ENCODE measurements around the gene ZNF662. TPM values are rescaled to one million over a fixed set of nuclear protein-coding genes. Genes with fewer than 3 reads are reported as not detected.

ZNF662 gene
- total RNA-seq, 4 donors from 2014 or later, result 8.5 to 14.2 (median 9.8) TPM

DNA sequence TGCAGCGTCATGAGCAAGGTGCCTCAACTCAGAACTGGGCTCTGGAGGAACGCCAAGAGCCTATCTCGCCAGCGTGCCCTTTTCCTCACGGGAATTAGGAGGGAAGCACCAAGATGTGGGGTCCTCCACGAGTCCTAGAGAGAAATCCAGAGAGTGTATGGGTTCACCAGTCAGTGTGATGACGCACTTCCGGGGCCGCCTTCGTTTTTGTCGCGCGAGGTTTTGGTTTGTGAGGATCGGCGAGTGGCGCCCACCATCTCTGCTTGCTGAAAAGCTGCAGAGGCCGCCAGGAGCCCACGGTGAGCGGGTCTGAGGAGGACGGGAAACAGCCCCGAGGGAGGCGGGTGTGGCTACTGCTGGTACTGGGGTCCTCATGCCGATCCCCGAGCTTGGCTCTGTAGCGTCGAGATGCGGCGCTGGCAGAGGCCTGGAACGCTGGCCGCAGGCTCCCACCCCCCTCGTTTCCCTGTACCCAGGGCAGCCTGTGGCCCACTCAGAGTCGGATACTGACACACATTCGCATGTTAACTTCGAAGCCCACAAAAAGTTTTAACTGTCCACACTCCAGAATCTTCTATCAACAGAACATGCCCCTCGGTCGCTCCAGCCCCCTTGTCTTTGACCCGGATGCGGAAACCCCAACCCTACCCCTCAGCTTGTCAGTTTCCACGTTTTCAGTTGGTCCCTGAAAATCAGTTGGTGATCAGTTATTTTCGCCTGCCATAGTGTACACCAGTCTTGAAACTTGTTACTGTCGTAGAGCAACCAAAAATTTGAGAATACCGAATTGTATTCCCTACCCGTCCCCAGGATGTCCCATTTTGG lies 30.4 kb downstream of the ZNF662 start:
- intact Hi-C loops (cut with DNase I), result no loop called here
- no peaks in the 10 kb centered on the region for H3K4me1 ChIP-seq
- peak overlapping the region in 1 of 3 donors; percentile 27 for H3K4me3 ChIP-seq (replicated peaks in 1 of 3)
- H3K36me3 ChIP-seq, result no peaks in the 10 kb centered on the region
- no peak overlapping the region for H3K27ac ChIP-seq
- DNase-seq, result peak; percentile 33 to 59
- no peaks in the 10 kb centered on the region for H3K27me3 ChIP-seq
- H3K9me3 ChIP-seq, result no peaks in the 10 kb centered on the region
- TF ChIP-seq POLR2A (IDR thresholded peaks at IDR 0.05) (no peak), CTCF (IDR thresholded peaks at IDR 0.05) (no peak)
- 59 to 77% methylated on average over 41 to 42 of the region's 43 CpGs for WGBS, 2 donors

GRCh38 chr3:42937334-42937733 lies 31.4 kb downstream of the ZNF662 start:
- no peaks in the 10 kb centered on the region for H3K9me3 ChIP-seq
- no peak overlapping the region for H3K27ac ChIP-seq
- no peaks in the 10 kb centered on the region for H3K4me1 ChIP-seq
- H3K36me3 ChIP-seq, result no peaks in the 10 kb centered on the region
- intact Hi-C loops (cut with DNase I), result no loop called here
- WGBS, 2 donors, result 96 to 97% methylated on average over 3 of the region's 3 CpGs
- H3K4me3 ChIP-seq (replicated peaks in 1 of 3), result no peak overlapping the region
- no peaks in the 10 kb centered on the region for H3K27me3 ChIP-seq
- TF ChIP-seq POLR2A (IDR thresholded peaks at IDR 0.05) (no peak), CTCF (IDR thresholded peaks at IDR 0.05) (no peak)
- no peak for DNase-seq

DNA sequence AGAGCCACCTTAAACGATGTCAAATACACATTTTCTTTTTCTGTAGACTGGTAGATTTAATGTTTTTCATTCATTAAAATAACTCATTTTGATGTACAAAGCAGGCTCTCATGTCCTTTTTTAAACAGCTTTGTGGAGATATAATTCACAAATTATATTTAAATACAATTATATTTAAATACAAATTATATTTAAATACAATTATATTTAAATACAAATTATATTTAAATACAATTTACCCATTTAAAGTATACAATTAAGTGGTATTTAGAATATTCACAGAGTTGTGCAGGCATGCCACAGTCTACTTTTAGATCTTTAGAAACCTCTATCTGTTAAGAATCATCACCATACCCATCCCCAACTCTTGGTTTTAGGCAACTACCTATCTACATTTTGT lies 36.8 kb downstream of the ZNF662 start:
- TF ChIP-seq CTCF (IDR thresholded peaks at IDR 0.05) (no peak), POLR2A (IDR thresholded peaks at IDR 0.05) (no peak)
- no peaks in the 10 kb centered on the region for H3K9me3 ChIP-seq
- intact Hi-C loops (cut with DNase I), result no loop called here
- no peak overlapping the region for H3K4me3 ChIP-seq (replicated peaks in 1 of 3)
- no peaks in the 10 kb centered on the region for H3K36me3 ChIP-seq
- no peaks in the 10 kb centered on the region for H3K27me3 ChIP-seq
- H3K27ac ChIP-seq, result no peak overlapping the region
- H3K4me1 ChIP-seq, result no peaks in the 10 kb centered on the region
- 86 to 87% methylated on average over 1 of the region's 1 CpG for WGBS, 2 donors
- no peak for DNase-seq

- no peak for TF ChIP-seq POLR2A (IDR thresholded peaks at IDR 0.05)
- no peak for TF ChIP-seq CTCF (IDR thresholded peaks at IDR 0.05)
- Histone ChIP-seq H3K4me3 (replicated peaks in 1 of 3) (no peak overlapping the region), H3K36me3 (no peaks in the 10 kb centered on the region), H3K27ac (no peak overlapping the region), H3K27me3 (no peaks in the 10 kb centered on the region), H3K4me1 (no peaks in the 10 kb centered on the region), H3K9me3 (no peaks in the 10 kb centered on the region)
- 76 to 89% methylated on average over 5 of the region's 5 CpGs for WGBS, 2 donors
- DNase-seq, result no peak
- intact Hi-C loops (cut with DNase I), result no loop called here
Observed at GRCh38 chr3:42946050-42946449, 40.1 kb downstream of the ZNF662 start.

GRCh38 chr3:42957573-42957972 lies 51.6 kb downstream of the ZNF662 start:
- WGBS, 2 donors, result 86 to 92% methylated on average over 3 of the region's 3 CpGs
- TF ChIP-seq CTCF (IDR thresholded peaks at IDR 0.05) (no peak), POLR2A (IDR thresholded peaks at IDR 0.05) (no peak)
- intact Hi-C loops (cut with DNase I), result loop anchor here (5.0 kb wide), 1 partner anchor 200 kb away; no protein-coding TSS in a partner anchor

More at GRCh38 chr3:42957573-42957972, 51.6 kb downstream of the ZNF662 start:
- H3K4me3 ChIP-seq (replicated peaks in 1 of 3), result no peak overlapping the region
- peaks cover 10% of the 10 kb centered on the region in 2 donors for H3K4me1 ChIP-seq
- H3K36me3 ChIP-seq, result no peaks in the 10 kb centered on the region
- no peak overlapping the region for H3K27ac ChIP-seq
- no peaks in the 10 kb centered on the region for H3K27me3 ChIP-seq
- no peaks in the 10 kb centered on the region for H3K9me3 ChIP-seq
- no peak for DNase-seq

All from thyroid gland (tissue), 4 donors.